Astrocyte (in vitro differentiated cells and primary cell): Measurements from ENCODE around the gene NEURL1. TPM values are rescaled to one million over a fixed set of nuclear protein-coding genes. Genes with fewer than 3 reads are reported as not detected.
"Not testable (repeated sequence)": the region's sequence is repeated elsewhere in the genome, so short reads cannot be mapped to it uniquely, and the experiment has no call there.

Source experiments
- DNase-seq: peaks from one replicate; pipeline ENCODE4 v3.0.0-alpha.2; 2010; ENCODE audit warnings: low read depth
- FAIRE-seq: peaks from 2 replicates; lab custom pipeline; 2011; peaks lifted over from hg19 to GRCh38; lab: Jason Lieb, UNC
- H2AFZ ChIP-seq: 2 replicates; pipeline ENCODE4 v1.6.0; 2012; ENCODE audit warnings: low read depth, low read length, inconsistent platforms
- H3K27ac ChIP-seq: 2 replicates; pipeline ENCODE4 v1.5.1; 2011; ENCODE audit warnings: low read depth, low read length, inconsistent platforms
- H3K27me3 ChIP-seq: 2 replicates; pipeline ENCODE4 v1.6.0; 2011; ENCODE audit warnings: low read length, inconsistent platforms; ENCODE audit not compliant: insufficient read depth
- H3K36me3 ChIP-seq: 2 replicates; pipeline ENCODE4 v1.5.1; 2011; ENCODE audit warnings: low read length, inconsistent platforms; ENCODE audit not compliant: insufficient read depth
- H3K4me1 ChIP-seq: 2 replicates; pipeline ENCODE4 v1.5.1; 2011; ENCODE audit warnings: low read length, inconsistent platforms; ENCODE audit not compliant: insufficient read depth
- H3K4me2 ChIP-seq: 2 replicates; pipeline ENCODE4 v1.6.0; 2012; ENCODE audit warnings: low read length, inconsistent platforms
- H3K4me3 ChIP-seq: 2 replicates; pipeline ENCODE4 v1.5.1; 2011; ENCODE audit warnings: low read depth, mild to moderate bottlenecking, low read length, inconsistent platforms; ENCODE audit not compliant: insufficient read depth
- H3K79me2 ChIP-seq: 2 replicates; pipeline ENCODE4 v1.6.0; 2012; ENCODE audit warnings: mild to moderate bottlenecking, low read length, inconsistent platforms; ENCODE audit not compliant: insufficient read depth
- H3K9ac ChIP-seq: 2 replicates; pipeline ENCODE4 v1.6.0; 2012; ENCODE audit warnings: mild to moderate bottlenecking, low read length, inconsistent platforms
- H3K9me3 ChIP-seq: 2 replicates; pipeline ENCODE4 v1.5.1; 2012; ENCODE audit warnings: low read depth, mild to moderate bottlenecking, low read length, inconsistent platforms; ENCODE audit not compliant: insufficient read depth
- H4K20me1 ChIP-seq: 2 replicates; pipeline ENCODE4 v1.6.0; 2012; ENCODE audit warnings: low read length, inconsistent platforms; ENCODE audit not compliant: insufficient read depth
- H3K27ac Mint-ChIP-seq: one replicate; pipeline ENCODE4 v1.8.0; 2021; ENCODE audit warnings: mild to moderate bottlenecking, mixed read lengths; ENCODE audit not compliant: unreplicated experiment
- H3K27me3 Mint-ChIP-seq: one replicate; pipeline ENCODE4 v1.8.0; 2021; ENCODE audit warnings: low read depth, mixed read lengths; ENCODE audit not compliant: unreplicated experiment
- H3K36me3 Mint-ChIP-seq: one replicate; pipeline ENCODE4 v1.8.0; 2021; ENCODE audit warnings: low read depth, mixed read lengths; ENCODE audit not compliant: unreplicated experiment
- H3K4me1 Mint-ChIP-seq: one replicate; pipeline ENCODE4 v1.8.0; 2021; ENCODE audit warnings: low read depth, mixed read lengths; ENCODE audit not compliant: unreplicated experiment
- H3K4me3 Mint-ChIP-seq: one replicate; pipeline ENCODE4 v1.8.0; 2021; ENCODE audit warnings: mild to moderate bottlenecking, moderate library complexity, mixed read lengths; ENCODE audit not compliant: unreplicated experiment
- H3K9me3 Mint-ChIP-seq: one replicate; pipeline ENCODE4 v1.8.0; 2021; ENCODE audit warnings: mild to moderate bottlenecking, mixed read lengths; ENCODE audit not compliant: unreplicated experiment
- CTCF ChIP-seq: IDR thresholded peaks from 2 replicates; pipeline ENCODE4 v1.5.1; 2011; ENCODE audit warnings: low read depth, mild to moderate bottlenecking, inconsistent platforms, low read length, moderate library complexity; ENCODE audit not compliant: insufficient read depth
- EZH2 ChIP-seq: IDR thresholded peaks from 2 replicates; pipeline ENCODE4 v1.6.1; 2012; ENCODE audit warnings: mild to moderate bottlenecking, low read length, inconsistent platforms; ENCODE audit not compliant: insufficient read depth
- total RNA-seq: library from RNA; stranded (reverse); gene quantifications from 2 replicates; pipeline ENCODE4 v1.2.1, GENCODE V29; 2021

Gene NEURL1
- total RNA-seq, 1 donor from 2014 or later = 1.5 TPM

GRCh38 chr10:103523683-103524082 is 30.2 kb downstream of the NEURL1 start:
- Histone ChIP-seq H3K9me3 (no peaks in the 10 kb centered on the region), H3K4me2 (no peak overlapping the region), H2AFZ (no peak overlapping the region), H3K27ac (no peak overlapping the region), H3K9ac (no peak overlapping the region), H3K79me2 (no peaks in the 10 kb centered on the region), H3K4me3 (no peak overlapping the region), H3K4me1 (no peaks in the 10 kb centered on the region), H3K36me3 (no peaks in the 10 kb centered on the region), H4K20me1 (no peaks in the 10 kb centered on the region), H3K27me3 (peaks cover 29% of the 10 kb centered on the region)
- Mint-ChIP-seq H3K4me1 (peaks cover 3% of the 10 kb centered on the region), H3K9me3 (peaks cover 6% of the 10 kb centered on the region), H3K4me3 (no peak overlapping the region), H3K36me3 (no peaks in the 10 kb centered on the region), H3K27me3 (peaks cover 17% of the 10 kb centered on the region), H3K27ac (no peak overlapping the region)
- no peak for DNase-seq
- TF ChIP-seq CTCF (no peak), EZH2 (no peak)
- no peak for FAIRE-seq

GRCh38 chr10:103525901-103526300 is 32.4 kb downstream of the NEURL1 start:
- TF ChIP-seq CTCF = no peak
- TF ChIP-seq EZH2 = no peak
- Mint-ChIP-seq H3K27me3 (peaks cover 9% of the 10 kb centered on the region), H3K4me1 (peaks cover 3% of the 10 kb centered on the region), H3K36me3 (no peaks in the 10 kb centered on the region), H3K27ac (peak overlapping the region; percentile 47), H3K4me3 (no peak overlapping the region), H3K9me3 (peaks cover 13% of the 10 kb centered on the region)
- DNase-seq (no peak), FAIRE-seq (peak; percentile 32)
- Histone ChIP-seq H3K4me1 (no peaks in the 10 kb centered on the region), H3K9me3 (no peaks in the 10 kb centered on the region), H4K20me1 (no peaks in the 10 kb centered on the region), H3K36me3 (no peaks in the 10 kb centered on the region), H3K27ac (no peak overlapping the region), H3K27me3 (peaks cover 22% of the 10 kb centered on the region), H3K4me2 (no peak overlapping the region), H3K4me3 (no peak overlapping the region), H3K9ac (no peak overlapping the region), H2AFZ (no peak overlapping the region), H3K79me2 (no peaks in the 10 kb centered on the region)

GRCh38 chr10:103527476-103527875 is 34.0 kb downstream of the NEURL1 start:
- H3K4me3 ChIP-seq, H3K36me3 Mint-ChIP-seq, H4K20me1 ChIP-seq, H2AFZ ChIP-seq, H3K4me1 Mint-ChIP-seq, H3K9ac ChIP-seq, FAIRE-seq, H3K4me3 Mint-ChIP-seq, H3K4me2 ChIP-seq, H3K9me3 ChIP-seq, H3K79me2 ChIP-seq, H3K36me3 ChIP-seq, H3K27me3 Mint-ChIP-seq, H3K4me1 ChIP-seq: not testable (repeated sequence)
- H3K9me3 Mint-ChIP-seq = peaks cover 10% of the 10 kb centered on the region
- peak; percentile 63 for DNase-seq
- H3K27ac ChIP-seq = peak overlapping the region; percentile 12
- peaks cover 26% of the 10 kb centered on the region for H3K27me3 ChIP-seq
- peak overlapping the region; percentile 83 for H3K27ac Mint-ChIP-seq
